GM13977 (cell line): ENCODE results near the gene GCG.

Experiments used
- DNase-seq: peaks from one replicate; pipeline ENCODE4 v3.0.0; 2012; ENCODE audit warnings: low spot score
- CTCF ChIP-seq: IDR thresholded peaks from 2 replicates; pipeline ENCODE4 v1.5.1; 2012; ENCODE audit warnings: mild to moderate bottlenecking, control low read depth; ENCODE audit not compliant: insufficient read depth; ENCODE audit errors: extremely low read depth, missing control alignments
- in situ Hi-C: fragments of 300-500 bp; cut with MboI; formaldehyde crosslinking; loops from one replicate; pipeline ENCODE4 v1.12.0; 2022; ENCODE audit warnings: low sequenced_read_pairs, low pct_unique_long_range_greater_than_20kb, mixed read lengths, inconsistent platforms; ENCODE audit not compliant: unreplicated experiment

Gene GCG

GRCh38 chr2:162152147-162152546, at the start of gene GCG:
TSS of gene GCG (minus strand) at chr2:162152247. CDS start at chr2:162149178, 3,069 bp downstream.
- in situ Hi-C loops = no loop called here
- DNase-seq = no peak
- TF ChIP-seq CTCF = no peak

- no peak for DNase-seq
- no peak for TF ChIP-seq CTCF
- in situ Hi-C loops = no loop called here
These were observed 48.6 kb upstream of the GCG start for GRCh38 chr2:162200636-162201035.

- in situ Hi-C loops = no loop called here
- DNase-seq = no peak
- TF ChIP-seq CTCF = no peak
These were observed 47.9 kb upstream of the GCG start for GRCh38 chr2:162199913-162200312.

GRCh38 chr2:162198239-162198638, 46.2 kb upstream of the GCG start:
- in situ Hi-C loops = no loop called here

GRCh38 chr2:162197069-162197825, 45.2 kb upstream of the GCG start:
- no peak for DNase-seq
- TF ChIP-seq CTCF = no peak
- in situ Hi-C loops = no loop called here

More at GRCh38 chr2:162198239-162198638, 46.2 kb upstream of the GCG start:
- DNase-seq = no peak
- no peak for TF ChIP-seq CTCF

GRCh38 chr2:162196638-162197037, 44.6 kb upstream of the GCG start:
- in situ Hi-C loops = no loop called here
- DNase-seq = no peak
- TF ChIP-seq CTCF = no peak
